HG03064 (cell line): ENCODE data around the gene FBXL5.

Experiments used
- ATAC-seq: cut with Tn5 transposase; IDR thresholded peaks from one replicate; pipeline ENCODE4 v1.9.1; 2021; ENCODE audit warnings: low read depth; ENCODE audit not compliant: unreplicated experiment

FBXL5 gene

GRCh38 chr4:15655223-15656037 lies at the start of gene FBXL5:
FBXL5 (minus strand) TSS chr4:15655357; CDS start chr4:15655287, 70 bp downstream.
- peak; percentile 65 for ATAC-seq

- ATAC-seq: no peak
Observed at GRCh38 chr4:15704129-15704528, 49.0 kb upstream of the FBXL5 start.

- no peak for ATAC-seq
Observed at GRCh38 chr4:15703439-15703838, 48.3 kb upstream of the FBXL5 start.

- peak; percentile 64 for ATAC-seq
Observed at GRCh38 chr4:15702941-15703403, 47.8 kb upstream of the FBXL5 start, which contains the start of gene BST1. BST1 (plus strand) TSS chr4:15703065; CDS start chr4:15703145, 80 bp downstream.

GRCh38 chr4:15696866-15697265 lies 41.7 kb upstream of the FBXL5 start:
- ATAC-seq: no peak

- ATAC-seq: no peak
Observed at GRCh38 chr4:15695729-15696128, 40.6 kb upstream of the FBXL5 start.

GRCh38 chr4:15695240-15695699 lies 40.1 kb upstream of the FBXL5 start:
- ATAC-seq: no peak

GRCh38 chr4:15694431-15694830 lies 39.3 kb upstream of the FBXL5 start:
- ATAC-seq: no peak

GRCh38 chr4:15692602-15693001 lies 37.4 kb upstream of the FBXL5 start:
- no peak for ATAC-seq

- ATAC-seq: no peak
Observed at GRCh38 chr4:15691346-15692135, 36.4 kb upstream of the FBXL5 start.

- no peak for ATAC-seq
Observed at GRCh38 chr4:15690020-15690809, 35.1 kb upstream of the FBXL5 start.

- ATAC-seq: no peak
Observed at GRCh38 chr4:15689540-15689939, 34.4 kb upstream of the FBXL5 start.

GRCh38 chr4:15688051-15688450 lies 32.9 kb upstream of the FBXL5 start:
- no peak for ATAC-seq

- no peak for ATAC-seq
Observed at GRCh38 chr4:15684498-15684897, 29.3 kb upstream of the FBXL5 start.

- ATAC-seq: no peak
Observed at GRCh38 chr4:15683143-15683495, 28.0 kb upstream of the FBXL5 start.

- ATAC-seq: no peak
Observed at GRCh38 chr4:15682242-15683142, 27.3 kb upstream of the FBXL5 start.

- peak; percentile 90 for ATAC-seq
Observed at GRCh38 chr4:15681372-15682241, 26.4 kb upstream of the FBXL5 start, which contains the start of gene FAM200B. FAM200B (plus strand) TSS chr4:15681827; CDS start chr4:15686978, 5,151 bp downstream.

- no peak for ATAC-seq
Observed at GRCh38 chr4:15681067-15681371, 25.9 kb upstream of the FBXL5 start.

- ATAC-seq: no peak
Observed at GRCh38 chr4:15677507-15677988, 22.4 kb upstream of the FBXL5 start.
